Measurements from ENCODE around the gene MUSK.
"Not testable (repeated sequence)": the region's sequence is repeated elsewhere in the genome, so short reads cannot be mapped to it uniquely, and the experiment has no call there.

The MUSK gene

GRCh38 chr9:110820381-110820780 is 151.8 kb downstream of the MUSK start:
- DNase-seq = no peak

- no peak for DNase-seq
Observed at GRCh38 chr9:110821064-110821463, 152.5 kb downstream of the MUSK start.

GRCh38 chr9:110825129-110825528 is 156.5 kb downstream of the MUSK start:
- not testable (repeated sequence) for DNase-seq

GRCh38 chr9:110825950-110826349 is 157.4 kb downstream of the MUSK start:
- no peak for DNase-seq

GRCh38 chr9:110826400-110826799 is 157.8 kb downstream of the MUSK start:
- not testable (repeated sequence) for DNase-seq

- DNase-seq = no peak
Observed at GRCh38 chr9:110828264-110828663, 159.7 kb downstream of the MUSK start.

GRCh38 chr9:110830495-110830894 is 161.9 kb downstream of the MUSK start:
- no peak for DNase-seq

GRCh38 chr9:110832926-110833325 is 164.3 kb downstream of the MUSK start:
- no peak for DNase-seq

- DNase-seq = no peak
Observed at GRCh38 chr9:110835404-110835803, 166.8 kb downstream of the MUSK start.

- no peak for DNase-seq
Observed at GRCh38 chr9:110835859-110836271, 167.3 kb downstream of the MUSK start.

- no peak for DNase-seq
Observed at GRCh38 chr9:110837401-110838005, 168.9 kb downstream of the MUSK start.

- DNase-seq = peak; percentile 11
Observed at GRCh38 chr9:110842169-110842568, 173.6 kb downstream of the MUSK start.

- DNase-seq = no peak
Observed at GRCh38 chr9:110842986-110843385, 174.4 kb downstream of the MUSK start.

GRCh38 chr9:110844121-110844520 is 175.5 kb downstream of the MUSK start:
- no peak for DNase-seq

GRCh38 chr9:110846215-110846614 is 177.6 kb downstream of the MUSK start:
- DNase-seq = no peak

GRCh38 chr9:110847671-110848070 is 179.1 kb downstream of the MUSK start:
- no peak for DNase-seq

GRCh38 chr9:110850401-110851135 is 182.0 kb downstream of the MUSK start:
- DNase-seq = no peak
